Stimulated activated CD4-positive, alpha-beta T cell treated with anti-CD3 and anti-CD28 coated beads, TNF-alpha, amount 100 ng/mL, for 1 hour (primary cell): ENCODE results near the gene FZD10.

Source experiments
- DNase-seq, 3 donors: peaks; one replicate each; pipeline ENCODE4 v3.0.0-alpha.2; 2020; ENCODE audit warnings: low read depth in 3 of 3, low spot score in 1 of 3

FZD10 gene

GRCh38 chr12:130204541-130204953, 42.3 kb downstream of the FZD10 start:
- no peak for DNase-seq

- DNase-seq: no peak
These were observed 43.2 kb downstream of the FZD10 start for GRCh38 chr12:130205495-130205894.

GRCh38 chr12:130212384-130212989, 50.2 kb downstream of the FZD10 start:
- no peak for DNase-seq

GRCh38 chr12:130213249-130213648, 51.0 kb downstream of the FZD10 start:
- DNase-seq: no peak

- DNase-seq: no peak
These were observed 52.6 kb downstream of the FZD10 start for GRCh38 chr12:130214686-130215395.
